ENCODE data around the gene GTPBP6. TPM values are rescaled to one million over a fixed set of nuclear protein-coding genes. Genes with fewer than 3 reads are reported as not detected.
A peak's percentile ranks its signal among the peaks of the same experiment; 100 is the strongest.

The GTPBP6 gene
- polyA plus RNA-seq, 1 of the 3 experiments (the other 2 are of a cell fraction): 47.3 TPM

DNA sequence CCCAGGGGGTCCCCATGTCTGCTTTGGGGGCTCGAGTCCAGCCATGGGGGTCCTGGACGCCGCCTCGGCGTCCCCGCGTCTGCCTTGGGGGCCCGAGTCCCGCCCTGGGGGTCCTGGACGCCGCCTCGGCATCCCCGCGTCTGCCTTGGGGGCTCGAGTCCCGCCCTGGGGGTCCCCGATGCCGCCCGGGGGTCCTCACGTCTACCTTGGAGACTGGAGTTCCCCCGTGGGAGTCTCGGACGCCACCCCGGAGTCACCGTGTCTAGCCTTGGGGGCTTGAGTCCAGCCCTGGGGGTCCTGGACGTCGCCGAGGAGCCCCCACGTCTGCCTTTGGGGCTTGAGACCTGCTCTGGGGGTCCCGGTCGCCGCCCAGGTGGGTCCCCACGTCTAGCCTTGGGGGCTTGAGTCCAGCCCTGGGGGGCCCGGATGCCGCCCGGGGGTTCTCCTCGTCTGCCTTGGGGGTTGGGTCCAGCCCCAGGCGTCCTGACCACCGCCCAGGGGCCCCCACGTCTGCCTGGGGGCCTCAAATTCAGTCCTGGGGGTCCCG, 1.1 kb upstream of the GTPBP6 start:
- H3K27ac ChIP-seq (ENCODE audit: low read depth in 2 of 2, low read length in 1 of 2): peak overlapping the region; percentile 36 to 77; a peak in 2 of 4 replicates
- H3F3A ChIP-seq (replicated peaks; ENCODE audit: insufficient read depth): no peaks in the 10 kb centered on the region
- H3K79me2 ChIP-seq (ENCODE audit: insufficient read depth): peaks cover 16% of the 10 kb centered on the region; the same call in 1 of the 2 replicates
- 0 out of 2 replicates have a peak, but pooled peaks cover 8% of the 10 kb centered on the region for H4K20me1 ChIP-seq (ENCODE audit: insufficient read depth)
- no peaks in the 10 kb centered on the region for H3K9me2 ChIP-seq
- H3K4me1 ChIP-seq (ENCODE audit: control insufficient read depth in 1 of 2, insufficient read depth in 2 of 2, low read depth in 1 of 2, low read length in 1 of 2): peaks cover 5 to 13% of the 10 kb centered on the region in 2 experiments; a peak in 2 of 4 replicates
- peak overlapping the region; percentile 79; the same call in 1 of the 2 replicates for H2AFZ ChIP-seq (ENCODE audit: low read depth)
- TF ChIP-seq, protein P1, sequence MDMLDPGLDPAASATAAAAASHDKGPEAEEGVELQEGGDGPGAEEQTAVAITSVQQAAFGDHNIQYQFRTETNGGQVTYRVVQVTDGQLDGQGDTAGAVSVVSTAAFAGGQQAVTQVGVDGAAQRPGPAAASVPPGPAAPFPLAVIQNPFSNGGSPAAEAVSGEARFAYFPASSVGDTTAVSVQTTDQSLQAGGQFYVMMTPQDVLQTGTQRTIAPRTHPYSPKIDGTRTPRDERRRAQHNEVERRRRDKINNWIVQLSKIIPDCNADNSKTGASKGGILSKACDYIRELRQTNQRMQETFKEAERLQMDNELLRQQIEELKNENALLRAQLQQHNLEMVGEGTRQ (IDR thresholded peaks at IDR 0.05; ENCODE audit: borderline replicate concordance, low read depth, low read length): no peak
- no peak for TF ChIP-seq SMC3 (IDR thresholded peaks at IDR 0.05; ENCODE audit: low read depth, low read length)
- TF ChIP-seq, protein P2, sequence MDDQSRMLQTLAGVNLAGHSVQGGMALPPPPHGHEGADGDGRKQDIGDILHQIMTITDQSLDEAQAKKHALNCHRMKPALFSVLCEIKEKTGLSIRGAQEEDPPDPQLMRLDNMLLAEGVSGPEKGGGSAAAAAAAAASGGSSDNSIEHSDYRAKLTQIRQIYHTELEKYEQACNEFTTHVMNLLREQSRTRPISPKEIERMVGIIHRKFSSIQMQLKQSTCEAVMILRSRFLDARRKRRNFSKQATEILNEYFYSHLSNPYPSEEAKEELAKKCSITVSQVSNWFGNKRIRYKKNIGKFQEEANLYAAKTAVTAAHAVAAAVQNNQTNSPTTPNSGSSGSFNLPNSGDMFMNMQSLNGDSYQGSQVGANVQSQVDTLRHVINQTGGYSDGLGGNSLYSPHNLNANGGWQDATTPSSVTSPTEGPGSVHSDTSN (IDR thresholded peaks at IDR 0.05): no peak
- TF ChIP-seq, protein P3, sequence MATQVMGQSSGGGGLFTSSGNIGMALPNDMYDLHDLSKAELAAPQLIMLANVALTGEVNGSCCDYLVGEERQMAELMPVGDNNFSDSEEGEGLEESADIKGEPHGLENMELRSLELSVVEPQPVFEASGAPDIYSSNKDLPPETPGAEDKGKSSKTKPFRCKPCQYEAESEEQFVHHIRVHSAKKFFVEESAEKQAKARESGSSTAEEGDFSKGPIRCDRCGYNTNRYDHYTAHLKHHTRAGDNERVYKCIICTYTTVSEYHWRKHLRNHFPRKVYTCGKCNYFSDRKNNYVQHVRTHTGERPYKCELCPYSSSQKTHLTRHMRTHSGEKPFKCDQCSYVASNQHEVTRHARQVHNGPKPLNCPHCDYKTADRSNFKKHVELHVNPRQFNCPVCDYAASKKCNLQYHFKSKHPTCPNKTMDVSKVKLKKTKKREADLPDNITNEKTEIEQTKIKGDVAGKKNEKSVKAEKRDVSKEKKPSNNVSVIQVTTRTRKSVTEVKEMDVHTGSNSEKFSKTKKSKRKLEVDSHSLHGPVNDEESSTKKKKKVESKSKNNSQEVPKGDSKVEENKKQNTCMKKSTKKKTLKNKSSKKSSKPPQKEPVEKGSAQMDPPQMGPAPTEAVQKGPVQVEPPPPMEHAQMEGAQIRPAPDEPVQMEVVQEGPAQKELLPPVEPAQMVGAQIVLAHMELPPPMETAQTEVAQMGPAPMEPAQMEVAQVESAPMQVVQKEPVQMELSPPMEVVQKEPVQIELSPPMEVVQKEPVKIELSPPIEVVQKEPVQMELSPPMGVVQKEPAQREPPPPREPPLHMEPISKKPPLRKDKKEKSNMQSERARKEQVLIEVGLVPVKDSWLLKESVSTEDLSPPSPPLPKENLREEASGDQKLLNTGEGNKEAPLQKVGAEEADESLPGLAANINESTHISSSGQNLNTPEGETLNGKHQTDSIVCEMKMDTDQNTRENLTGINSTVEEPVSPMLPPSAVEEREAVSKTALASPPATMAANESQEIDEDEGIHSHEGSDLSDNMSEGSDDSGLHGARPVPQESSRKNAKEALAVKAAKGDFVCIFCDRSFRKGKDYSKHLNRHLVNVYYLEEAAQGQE (IDR thresholded peaks at IDR 0.05; ENCODE audit: low read depth, low read length): no peak
- no peak for TF ChIP-seq RXRA (IDR thresholded peaks at IDR 0.05; ENCODE audit: borderline replicate concordance, low read depth)
- H3K9me3 ChIP-seq: no peaks in the 10 kb centered on the region
- no peaks in the 10 kb centered on the region for H3K27me3 ChIP-seq (ENCODE audit: insufficient read depth)
- ChIA-PET CTCF (no interaction called here), POLR2A (no interaction called here)
- WGBS (ENCODE audit: low lambda C conversion rate): 0% methylated on average over 8 of the region's 41 CpGs
- H3K36me3 ChIP-seq (replicated peaks in 1 of 2; ENCODE audit: control insufficient read depth in 1 of 2, insufficient read depth in 2 of 2, low read length in 1 of 2): peaks cover 0 to 5% of the 10 kb centered on the region in 2 experiments
- peak overlapping the region; percentile 90 for H3K9ac ChIP-seq
- peak overlapping the region; percentile 85 to 90 for H3K4me3 ChIP-seq (ENCODE audit: low read depth in 2 of 2, low read length in 1 of 2)
- H3K4me2 ChIP-seq: peak overlapping the region; percentile 98
- no peak for DNase-seq

DNA sequence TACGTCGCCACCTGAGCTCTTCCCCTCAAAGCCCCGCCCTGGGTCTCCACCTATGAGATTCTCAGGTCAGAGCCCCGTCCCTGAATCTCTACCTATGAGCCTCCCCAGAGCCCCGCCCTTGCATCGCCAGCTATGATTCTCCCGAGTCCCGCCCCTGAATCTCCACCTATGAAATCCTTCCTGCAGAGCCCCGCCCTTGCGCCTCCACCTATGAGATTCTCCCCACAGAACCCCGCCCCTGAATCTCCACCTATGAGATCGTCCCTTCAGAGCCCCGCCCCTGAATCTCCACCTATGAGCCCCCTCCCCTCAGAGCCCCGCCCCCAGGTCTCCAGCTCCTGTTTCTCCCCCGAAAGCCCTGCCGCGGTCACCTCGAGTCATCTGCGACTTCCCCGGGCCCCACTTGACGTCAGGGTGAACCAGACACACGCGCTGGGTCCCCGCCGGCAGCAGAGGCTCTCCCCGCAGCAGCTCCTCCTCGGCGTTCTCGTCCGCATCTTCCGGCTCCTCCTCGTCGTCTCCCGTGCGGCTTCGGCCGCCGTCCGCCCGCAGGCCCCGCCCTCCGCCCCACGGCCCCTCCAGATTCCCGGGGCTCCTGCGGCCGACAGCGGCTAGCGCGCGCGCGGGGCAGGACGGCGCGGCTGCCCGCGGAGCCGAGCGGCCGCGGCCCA, 393 bp downstream of the GTPBP6 start:
- no peaks in the 10 kb centered on the region for H3K27me3 ChIP-seq (ENCODE audit: insufficient read depth)
- peak overlapping the region; percentile 74; the same call in 1 of the 2 replicates for H3K4me2 ChIP-seq
- H3K9ac ChIP-seq: peak overlapping the region; percentile 84
- 2% methylated on average over 19 of the region's 61 CpGs for WGBS (ENCODE audit: low lambda C conversion rate)
- CTCF ChIA-PET: no interaction called here
- POLR2A ChIA-PET: no interaction called here
- H3K36me3 ChIP-seq (replicated peaks in 1 of 2; ENCODE audit: control insufficient read depth in 1 of 2, insufficient read depth in 2 of 2, low read length in 1 of 2): peaks cover 0 to 14% of the 10 kb centered on the region in 2 experiments
- no peaks in the 10 kb centered on the region for H3F3A ChIP-seq (replicated peaks; ENCODE audit: insufficient read depth)
- H2AFZ ChIP-seq (ENCODE audit: low read depth): no peak overlapping the region
- H3K9me3 ChIP-seq: no peaks in the 10 kb centered on the region
- H3K9me2 ChIP-seq: no peaks in the 10 kb centered on the region
- peaks cover 16% of the 10 kb centered on the region; the same call in 1 of the 2 replicates for H3K79me2 ChIP-seq (ENCODE audit: insufficient read depth)
- peak; percentile 88 for DNase-seq
- H4K20me1 ChIP-seq (ENCODE audit: insufficient read depth): 0 out of 2 replicates have a peak, but pooled peaks cover 8% of the 10 kb centered on the region
- peak overlapping the region; percentile 82 to 93 for H3K27ac ChIP-seq (ENCODE audit: low read depth in 2 of 2, low read length in 1 of 2)
- H3K4me1 ChIP-seq (ENCODE audit: control insufficient read depth in 1 of 2, insufficient read depth in 2 of 2, low read depth in 1 of 2, low read length in 1 of 2): peaks cover 5 to 13% of the 10 kb centered on the region in 2 experiments; a peak in 2 of 4 replicates
- peak overlapping the region; percentile 76 to 90 for H3K4me3 ChIP-seq (ENCODE audit: low read depth in 2 of 2, low read length in 1 of 2)
- TF ChIP-seq RXRA (IDR thresholded peaks at IDR 0.05; ENCODE audit: borderline replicate concordance, low read depth) (no peak), TEAD4 (IDR thresholded peaks at IDR 0.05; ENCODE audit: borderline replicate concordance, insufficient read depth) (no peak), RCOR1 (IDR thresholded peaks at IDR 0.05; ENCODE audit: low read length) (no peak), RAD21 (IDR thresholded peaks at IDR 0.05; ENCODE audit: low read length) (no peak), ELF1 (IDR thresholded peaks at IDR 0.05) (0 out of 2 replicates have a peak, but pooled peaks have one; percentile 6), FOSL2 (IDR thresholded peaks at IDR 0.05; ENCODE audit: borderline replicate concordance, low read depth) (no peak), FOXM1 (IDR thresholded peaks at IDR 0.05; ENCODE audit: low read depth) (no peak), SIN3A (IDR thresholded peaks at IDR 0.05; ENCODE audit: borderline replicate concordance, low read depth, low read length) (peak; percentile 12; the same call in 1 of the 2 replicates), TAF1 (IDR thresholded peaks at IDR 0.05; ENCODE audit: borderline replicate concordance, low read depth, low read length) (peak; percentile 47; the same call in 1 of the 2 replicates), YY1 (IDR thresholded peaks at IDR 0.05; ENCODE audit: low read depth) (no peak), NRF1 (IDR thresholded peaks at IDR 0.05; ENCODE audit: low read depth, low read length) (no peak; the same call in 1 of the 2 replicates)
- TF ChIP-seq, protein P4, sequence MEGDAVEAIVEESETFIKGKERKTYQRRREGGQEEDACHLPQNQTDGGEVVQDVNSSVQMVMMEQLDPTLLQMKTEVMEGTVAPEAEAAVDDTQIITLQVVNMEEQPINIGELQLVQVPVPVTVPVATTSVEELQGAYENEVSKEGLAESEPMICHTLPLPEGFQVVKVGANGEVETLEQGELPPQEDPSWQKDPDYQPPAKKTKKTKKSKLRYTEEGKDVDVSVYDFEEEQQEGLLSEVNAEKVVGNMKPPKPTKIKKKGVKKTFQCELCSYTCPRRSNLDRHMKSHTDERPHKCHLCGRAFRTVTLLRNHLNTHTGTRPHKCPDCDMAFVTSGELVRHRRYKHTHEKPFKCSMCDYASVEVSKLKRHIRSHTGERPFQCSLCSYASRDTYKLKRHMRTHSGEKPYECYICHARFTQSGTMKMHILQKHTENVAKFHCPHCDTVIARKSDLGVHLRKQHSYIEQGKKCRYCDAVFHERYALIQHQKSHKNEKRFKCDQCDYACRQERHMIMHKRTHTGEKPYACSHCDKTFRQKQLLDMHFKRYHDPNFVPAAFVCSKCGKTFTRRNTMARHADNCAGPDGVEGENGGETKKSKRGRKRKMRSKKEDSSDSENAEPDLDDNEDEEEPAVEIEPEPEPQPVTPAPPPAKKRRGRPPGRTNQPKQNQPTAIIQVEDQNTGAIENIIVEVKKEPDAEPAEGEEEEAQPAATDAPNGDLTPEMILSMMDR (IDR thresholded peaks at IDR 0.05): no peak
- TF ChIP-seq, protein P1 (IDR thresholded peaks at IDR 0.05; ENCODE audit: borderline replicate concordance, low read depth, low read length): no peak
